GM19467 (cell line): ENCODE measurements around the gene ATP1A3.

Source experiments
- ATAC-seq: cut with Tn5 transposase; IDR thresholded peaks from one replicate; pipeline ENCODE4 v1.9.1; 2021; ENCODE audit warnings: mild to moderate bottlenecking, moderate library complexity; ENCODE audit not compliant: unreplicated experiment

Gene ATP1A3

GRCh38 chr19:41987141-41987860 is 6.7 kb downstream of the ATP1A3 start:
- ATAC-seq = no peak

GRCh38 chr19:41984961-41985360 is 9.1 kb downstream of the ATP1A3 start:
- no peak for ATAC-seq

GRCh38 chr19:41981724-41982123 is 12.3 kb downstream of the ATP1A3 start:
- ATAC-seq = no peak

- ATAC-seq = no peak
Observed at GRCh38 chr19:41978470-41978869, 15.6 kb downstream of the ATP1A3 start.

GRCh38 chr19:41977916-41978315 is 16.1 kb downstream of the ATP1A3 start:
- no peak for ATAC-seq

- ATAC-seq = no peak
Observed at GRCh38 chr19:41974652-41975051, 19.4 kb downstream of the ATP1A3 start.

GRCh38 chr19:41971363-41971762 is 22.7 kb downstream of the ATP1A3 start:
- ATAC-seq = no peak

GRCh38 chr19:41969772-41970458 is 24.1 kb downstream of the ATP1A3 start:
- no peak for ATAC-seq

GRCh38 chr19:41968751-41969595 is 25.1 kb downstream of the ATP1A3 start:
- no peak for ATAC-seq

GRCh38 chr19:41967054-41967783 is 26.8 kb downstream of the ATP1A3 start:
- no peak for ATAC-seq

- ATAC-seq = no peak
Observed at GRCh38 chr19:41965106-41965505, 28.9 kb downstream of the ATP1A3 start.

- ATAC-seq = no peak
Observed at GRCh38 chr19:41960973-41961372, 33.1 kb downstream of the ATP1A3 start.

- peak; percentile 51 for ATAC-seq
Observed at GRCh38 chr19:41959056-41960053, 34.7 kb downstream of the ATP1A3 start, which contains the start of gene RABAC1. RABAC1 (minus strand) TSS chr19:41959321; CDS start chr19:41959292, 29 bp downstream.

- no peak for ATAC-seq
Observed at GRCh38 chr19:41958367-41959055, 35.5 kb downstream of the ATP1A3 start.

- ATAC-seq = no peak
Observed at GRCh38 chr19:41957838-41958366, 36.1 kb downstream of the ATP1A3 start.

GRCh38 chr19:41957161-41957837 is 36.7 kb downstream of the ATP1A3 start:
- no peak for ATAC-seq

GRCh38 chr19:41956621-41957020 is 37.4 kb downstream of the ATP1A3 start:
- no peak for ATAC-seq

- no peak for ATAC-seq
Observed at GRCh38 chr19:41955521-41955920, 38.5 kb downstream of the ATP1A3 start.
